ENCODE data around the gene OR6C1. TPM values are rescaled to one million over a fixed set of nuclear protein-coding genes. Genes with fewer than 3 reads are reported as not detected.
"Not testable (repeated sequence)": the region's sequence is repeated elsewhere in the genome, so short reads cannot be mapped to it uniquely, and the experiment has no call there.

The OR6C1 gene
- polyA plus RNA-seq (ENCODE audit: insufficient read length) = not detected

DNA sequence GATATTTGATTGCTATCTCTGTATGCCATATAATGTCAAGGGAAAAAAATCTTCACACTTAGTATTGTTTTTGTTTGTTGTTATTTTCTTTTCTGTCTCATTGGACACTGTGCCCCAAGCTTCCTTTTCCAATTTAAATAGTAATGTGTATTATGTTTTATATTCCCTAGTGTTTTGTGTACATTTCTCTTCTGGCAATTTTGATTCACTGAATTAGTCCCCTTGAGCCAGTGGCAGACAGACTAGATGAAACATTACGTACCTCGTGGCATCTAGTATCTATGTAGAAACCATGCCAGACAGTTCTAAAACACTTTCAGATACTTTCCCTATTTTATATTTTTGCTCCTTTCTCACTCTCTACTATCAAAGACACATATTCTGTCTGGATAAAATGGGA, at the start of gene OR6C1:
TSS of gene OR6C1 (plus strand) at position 301 of the 400 bp plus-strand sequence. CDS start 6,257 bp downstream, outside the sequence.
- no peak for DNase-seq

DNA sequence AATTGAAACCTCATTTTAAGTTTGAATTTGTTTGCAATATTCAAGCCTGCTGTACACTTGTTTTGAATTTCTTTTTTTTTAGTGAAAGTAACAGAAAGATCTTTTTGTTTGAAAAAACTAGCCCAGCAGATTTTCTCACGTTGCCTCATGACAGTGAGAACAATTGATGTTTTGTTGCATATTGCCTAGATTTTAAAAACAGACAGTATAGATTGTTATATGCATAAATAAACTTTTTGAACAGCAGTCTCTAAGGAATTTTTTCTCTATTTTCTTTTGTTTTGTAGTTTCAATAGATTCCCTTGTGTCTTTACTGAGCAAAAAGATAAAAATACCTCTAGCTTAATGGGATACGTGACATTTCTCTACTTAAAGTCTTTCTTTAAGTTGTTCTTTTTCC, 33.2 kb upstream of the OR6C1 start:
- DNase-seq = no peak

DNA sequence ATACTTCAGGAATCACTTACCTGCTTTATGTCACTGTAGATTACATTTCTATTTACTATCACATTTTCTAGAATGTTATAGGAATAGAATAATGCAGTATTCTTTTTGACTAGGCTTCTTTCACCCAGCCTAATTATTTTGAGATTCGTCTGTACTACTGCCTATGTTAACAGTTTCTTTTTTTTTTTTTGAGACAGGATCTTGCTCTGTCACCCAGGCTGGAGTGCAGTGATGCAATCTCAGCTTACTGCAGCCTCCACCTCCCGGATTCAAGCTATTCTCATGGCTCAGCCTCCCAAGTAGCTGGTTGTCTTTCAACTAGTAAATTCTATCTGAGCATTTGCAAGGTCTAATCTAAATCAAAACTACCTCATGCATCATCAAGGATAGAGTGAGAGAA, 24.1 kb upstream of the OR6C1 start:
- DNase-seq = no peak

DNA sequence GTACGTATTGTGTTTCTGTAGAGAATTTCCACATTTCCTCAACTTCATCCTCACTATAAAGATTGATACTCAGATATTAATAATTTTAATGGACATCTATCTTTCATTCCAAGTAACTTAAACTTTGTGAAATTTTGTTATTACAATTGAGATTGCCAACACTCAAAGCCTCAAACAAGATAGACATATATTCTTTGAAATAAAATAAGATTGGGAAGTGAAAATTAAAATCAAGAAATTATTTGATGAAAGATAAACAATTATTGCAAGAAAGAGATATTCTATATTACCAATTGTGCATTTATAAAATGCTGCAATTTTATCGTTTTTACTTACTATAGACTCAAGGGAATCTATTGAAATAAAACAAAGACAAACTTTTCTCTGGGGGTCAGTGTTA, 17.7 kb upstream of the OR6C1 start, which contains the start of gene OR6C6:
TSS of gene OR6C6 (minus strand) at position 101 of the 400 bp plus-strand sequence. CDS start 1,337 bp downstream, outside the sequence.
- DNase-seq = no peak

DNA sequence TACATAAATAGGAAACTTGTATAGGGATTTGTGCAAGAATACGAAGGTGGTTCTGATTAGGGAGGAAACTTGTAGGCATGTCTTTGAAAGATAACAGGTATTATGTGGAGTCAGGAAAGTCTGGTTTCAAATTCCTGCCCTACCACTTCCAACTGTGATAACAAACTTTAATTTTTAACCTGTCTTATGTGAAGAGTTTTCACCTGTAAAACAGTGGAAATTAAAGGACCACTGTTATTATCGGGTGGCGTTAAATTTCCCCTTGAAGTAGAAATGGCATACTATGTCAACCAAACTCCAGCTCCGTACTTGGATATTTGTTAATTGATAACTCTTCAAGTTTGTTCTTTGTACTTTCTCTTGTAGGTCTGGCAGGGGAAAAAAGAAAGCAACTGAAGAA, 6.1 kb downstream of the OR6C1 start:
- no peak for DNase-seq

DNA sequence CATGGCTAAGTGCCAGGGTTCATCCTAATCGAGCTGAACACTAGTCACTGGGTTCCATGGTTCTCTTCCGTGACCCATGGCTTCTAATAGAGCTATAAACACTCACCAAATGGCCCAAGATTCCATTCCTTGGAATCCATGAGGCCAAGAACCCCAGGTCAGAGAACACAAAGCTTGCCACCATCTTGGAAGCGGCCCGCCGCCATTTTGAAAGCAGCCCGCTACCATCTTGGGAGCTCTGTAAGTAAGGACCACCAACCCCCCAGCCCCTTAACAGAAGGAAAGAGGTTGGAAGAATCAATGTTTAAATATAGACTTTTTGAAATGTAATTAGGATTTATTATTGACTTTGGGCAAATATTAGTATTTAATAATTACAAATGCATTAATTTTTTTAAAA, 11.7 kb downstream of the OR6C1 start:
- not testable (repeated sequence) for DNase-seq

DNA sequence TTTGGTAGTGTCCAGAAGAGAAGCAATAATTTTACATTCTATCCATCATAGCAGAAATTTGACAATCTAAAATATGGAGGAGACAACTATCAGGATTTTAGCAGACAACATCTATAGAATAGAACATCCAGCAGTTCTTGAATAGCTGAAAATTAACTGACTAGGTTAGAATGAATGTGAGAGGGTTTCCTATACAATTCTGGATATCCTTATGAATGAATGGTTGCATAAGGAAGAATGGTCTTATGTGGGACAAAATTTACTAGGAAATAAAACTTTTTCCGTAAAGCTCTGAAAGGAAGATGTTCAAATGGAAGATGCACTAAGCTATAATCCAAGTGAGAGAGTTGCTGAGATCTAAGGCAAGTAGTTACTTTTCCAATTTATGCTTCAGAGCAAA, 16.3 kb downstream of the OR6C1 start, which contains the start of gene OR6C3:
TSS of gene OR6C3 (plus strand) at position 301 of the 400 bp plus-strand sequence. CDS start 955 bp downstream, outside the sequence.
- no peak for DNase-seq

DNA sequence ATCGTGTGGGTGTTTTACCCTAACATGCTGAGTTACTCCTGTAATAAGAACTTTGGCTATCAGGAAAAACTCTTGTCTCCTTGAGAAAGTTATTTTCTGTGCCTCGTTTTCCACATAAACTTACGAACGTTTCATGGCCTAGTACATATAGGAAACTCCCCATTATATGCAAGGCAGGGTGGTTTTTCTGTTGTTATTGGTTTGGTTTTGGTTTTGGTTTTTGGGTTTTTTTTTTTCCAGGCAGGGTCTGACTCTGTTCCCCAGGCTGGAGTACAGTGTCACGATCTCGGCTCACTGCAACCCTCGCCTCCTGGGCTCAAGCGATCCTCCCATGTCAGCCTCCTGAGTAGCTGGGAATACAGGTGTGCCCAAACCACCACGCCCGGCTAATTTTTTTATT, 21.9 kb downstream of the OR6C1 start:
- no peak for DNase-seq

DNA sequence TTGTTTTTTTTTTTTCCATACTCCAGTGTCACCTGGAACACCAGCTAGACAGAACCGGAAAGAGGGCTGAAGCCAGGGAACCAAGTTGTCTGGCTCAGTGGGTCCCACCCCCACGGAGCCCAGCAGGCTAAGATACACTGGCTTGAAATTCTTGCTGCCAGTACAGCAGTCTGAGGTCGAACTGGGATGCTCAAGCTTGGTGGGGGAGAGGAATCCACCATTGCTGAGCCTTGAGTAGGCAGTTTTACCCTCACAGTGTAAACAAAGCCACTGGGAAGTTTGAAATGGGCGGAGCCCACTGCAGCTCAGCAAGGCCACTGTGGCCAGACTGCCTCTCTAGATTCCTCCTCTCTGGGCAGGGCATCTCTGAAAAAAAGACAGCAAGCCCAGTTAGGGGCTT, 41.2 kb downstream of the OR6C1 start:
- DNase-seq = not testable (repeated sequence)

DNA sequence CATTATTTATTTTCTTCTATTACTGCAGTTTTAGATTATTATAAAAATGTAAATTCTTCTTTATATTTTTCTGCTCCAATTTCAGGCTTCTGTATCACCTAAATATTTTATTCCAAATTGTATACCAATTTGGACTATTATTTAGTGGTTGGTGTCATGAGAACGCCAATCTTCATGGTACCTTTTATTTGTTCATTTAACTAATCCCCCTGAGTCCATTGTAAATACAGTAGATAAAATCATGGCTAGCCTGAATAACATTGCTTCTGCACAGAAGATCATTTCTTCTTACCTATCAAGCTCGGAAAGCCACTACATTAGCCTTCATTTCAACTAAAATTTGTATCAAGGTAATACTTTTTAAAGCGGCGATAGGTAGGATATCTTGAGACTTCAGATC, 48.5 kb downstream of the OR6C1 start, which contains the start of gene OR6C75:
TSS of gene OR6C75 (plus strand) at position 301 of the 400 bp plus-strand sequence. CDS start 2,136 bp downstream, outside the sequence.
- no peak for DNase-seq

DNA sequence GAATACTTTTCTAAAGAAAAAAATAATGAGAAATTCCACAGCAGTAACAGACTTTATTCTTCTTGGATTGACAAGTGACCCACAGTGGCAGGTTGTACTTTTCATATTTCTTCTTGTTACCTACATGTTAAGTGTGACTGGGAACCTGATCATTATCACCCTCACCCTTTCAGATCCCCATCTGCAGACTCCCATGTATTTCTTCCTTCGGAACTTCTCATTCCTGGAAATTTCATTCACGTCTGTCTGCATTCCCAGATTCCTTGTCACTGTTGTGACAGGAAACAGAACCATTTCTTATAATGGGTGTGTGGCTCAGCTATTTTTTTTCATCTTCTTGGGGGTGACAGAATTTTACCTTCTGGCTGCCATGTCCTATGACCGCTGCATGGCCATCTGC, 50.9 kb downstream of the OR6C1 start:
- no peak for DNase-seq

Other genes starting within 250 kb of the OR6C1 start
- not detected for gene OR9K2, start 187.9 kb upstream of the OR6C1 start, polyA plus RNA-seq (ENCODE audit: insufficient read length)
- gene OR10A7, start 93.3 kb upstream of the OR6C1 start, polyA plus RNA-seq (ENCODE audit: insufficient read length) = not detected
- not detected for gene OR6C74, start 69.7 kb upstream of the OR6C1 start, polyA plus RNA-seq (ENCODE audit: insufficient read length)
- gene OR6C6, start 17.8 kb upstream of the OR6C1 start, polyA plus RNA-seq (ENCODE audit: insufficient read length) = not detected
- gene OR6C3, start 16.4 kb downstream of the OR6C1 start, polyA plus RNA-seq (ENCODE audit: insufficient read length) = not detected
- gene OR6C75, start 48.6 kb downstream of the OR6C1 start, polyA plus RNA-seq (ENCODE audit: insufficient read length) = 0.08 TPM
- not detected for gene OR6C65, start 86.2 kb downstream of the OR6C1 start, polyA plus RNA-seq (ENCODE audit: insufficient read length)
- not detected for gene OR6C76, start 111.9 kb downstream of the OR6C1 start, polyA plus RNA-seq (ENCODE audit: insufficient read length)
- gene OR6C2, start 129.7 kb downstream of the OR6C1 start, polyA plus RNA-seq (ENCODE audit: insufficient read length) = not detected
- not detected for gene OR6C70, start 155.8 kb downstream of the OR6C1 start, polyA plus RNA-seq (ENCODE audit: insufficient read length)
- not detected for gene OR6C68, start 178.0 kb downstream of the OR6C1 start, polyA plus RNA-seq (ENCODE audit: insufficient read length)
- not detected for gene OR6C4, start 235.3 kb downstream of the OR6C1 start, polyA plus RNA-seq (ENCODE audit: insufficient read length)